Bronchial epithelial cell (primary cell): Measurements from ENCODE around the gene SYNE1. TPM values are rescaled to one million over a fixed set of nuclear protein-coding genes. Genes with fewer than 3 reads are reported as not detected.
A peak's percentile ranks its signal among the peaks of the same experiment; 100 is the strongest.

Experiments
- DNase-seq: peaks from one replicate; pipeline ENCODE4 v3.0.0-alpha.2; 2010; ENCODE audit warnings: low read depth
- FAIRE-seq: peaks from 2 replicates; lab custom pipeline; 2011; peaks lifted over from hg19 to GRCh38; lab: Jason Lieb, UNC
- H3K27me3 ChIP-seq: 2 replicates; pipeline ENCODE4 v1.5.1; 2011; ENCODE audit warnings: low read length; ENCODE audit not compliant: control insufficient read depth, insufficient read depth
- H3K36me3 ChIP-seq: 2 replicates; pipeline ENCODE4 v1.5.1; 2011; ENCODE audit warnings: low read length; ENCODE audit not compliant: control insufficient read depth, insufficient read depth
- H3K4me3 ChIP-seq: 2 replicates; pipeline ENCODE4 v1.5.1; 2011; ENCODE audit warnings: mild to moderate bottlenecking, low read depth, low read length, control low read depth
- total RNA-seq: library from RNA; depleted of rRNA; stranded (reverse); fragments of >200 nt; gene quantifications from 2 replicates; pipeline ENCODE4 v1.2.1, GENCODE V29; 2014
- TF ChIP-seq, protein P1 (sequence below): IDR thresholded peaks from 2 replicates; pipeline ENCODE4 v1.5.1; 2011; ENCODE audit warnings: mild to moderate bottlenecking, moderate library complexity, low read length, control low read depth, inconsistent platforms; ENCODE audit not compliant: insufficient read depth, severe bottlenecking

The SYNE1 gene
- total RNA-seq, 1 donor from 2014 or later = 15.8 TPM

DNA sequence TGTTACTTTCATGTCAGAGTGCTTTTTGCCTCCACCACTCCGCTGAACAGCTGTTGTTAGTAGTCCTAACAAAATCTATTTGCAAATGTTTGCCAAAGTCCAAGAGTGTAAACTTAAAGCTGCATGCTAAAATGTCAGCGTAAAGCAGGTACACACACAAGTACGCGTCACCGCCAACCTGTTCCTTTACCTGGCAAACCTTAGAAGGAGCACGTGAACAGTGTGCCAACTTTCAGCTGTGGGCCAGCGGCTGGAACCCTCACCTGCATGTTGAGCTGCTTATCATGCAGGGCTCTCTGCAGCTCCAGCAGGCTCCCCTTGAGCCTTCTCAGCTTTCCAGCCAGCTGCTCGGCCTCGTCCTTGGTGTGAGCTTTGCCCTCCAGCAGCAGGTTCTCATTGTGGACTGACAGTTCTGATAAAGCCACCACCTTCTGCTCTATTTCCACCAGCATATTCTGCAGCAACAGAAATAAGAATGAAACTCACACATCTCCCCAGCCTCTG lies 359.3 kb downstream of the SYNE1 start:
- peak; percentile 13 for FAIRE-seq
- TF ChIP-seq, protein P1, sequence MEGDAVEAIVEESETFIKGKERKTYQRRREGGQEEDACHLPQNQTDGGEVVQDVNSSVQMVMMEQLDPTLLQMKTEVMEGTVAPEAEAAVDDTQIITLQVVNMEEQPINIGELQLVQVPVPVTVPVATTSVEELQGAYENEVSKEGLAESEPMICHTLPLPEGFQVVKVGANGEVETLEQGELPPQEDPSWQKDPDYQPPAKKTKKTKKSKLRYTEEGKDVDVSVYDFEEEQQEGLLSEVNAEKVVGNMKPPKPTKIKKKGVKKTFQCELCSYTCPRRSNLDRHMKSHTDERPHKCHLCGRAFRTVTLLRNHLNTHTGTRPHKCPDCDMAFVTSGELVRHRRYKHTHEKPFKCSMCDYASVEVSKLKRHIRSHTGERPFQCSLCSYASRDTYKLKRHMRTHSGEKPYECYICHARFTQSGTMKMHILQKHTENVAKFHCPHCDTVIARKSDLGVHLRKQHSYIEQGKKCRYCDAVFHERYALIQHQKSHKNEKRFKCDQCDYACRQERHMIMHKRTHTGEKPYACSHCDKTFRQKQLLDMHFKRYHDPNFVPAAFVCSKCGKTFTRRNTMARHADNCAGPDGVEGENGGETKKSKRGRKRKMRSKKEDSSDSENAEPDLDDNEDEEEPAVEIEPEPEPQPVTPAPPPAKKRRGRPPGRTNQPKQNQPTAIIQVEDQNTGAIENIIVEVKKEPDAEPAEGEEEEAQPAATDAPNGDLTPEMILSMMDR = no peak
- no peak for DNase-seq
- no peaks in the 10 kb centered on the region for H3K36me3 ChIP-seq
- H3K27me3 ChIP-seq = no peaks in the 10 kb centered on the region
- H3K4me3 ChIP-seq = no peak overlapping the region

DNA sequence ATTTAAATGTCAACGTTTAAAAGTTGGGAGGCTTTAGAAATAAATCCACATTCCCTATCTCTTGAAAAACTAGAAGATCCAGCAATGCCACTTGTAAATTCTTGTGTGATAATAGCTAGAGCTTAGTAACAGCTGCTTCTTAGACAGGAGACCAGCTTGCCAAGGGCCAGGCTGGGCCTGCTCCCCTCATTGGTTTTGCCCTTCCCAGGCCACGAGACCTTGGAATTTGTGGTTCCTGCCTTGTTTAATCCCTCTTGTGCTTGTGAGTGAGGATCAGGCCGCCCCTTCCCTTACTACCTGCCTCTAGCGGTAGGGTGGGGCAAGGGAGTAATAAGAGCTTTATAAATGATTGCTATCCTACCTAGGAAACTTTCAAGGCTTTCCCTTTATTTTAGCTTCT lies 363.5 kb downstream of the SYNE1 start:
- no peaks in the 10 kb centered on the region for H3K36me3 ChIP-seq
- DNase-seq = peak; percentile 51
- TF ChIP-seq, protein P1 = peak; percentile 39
- H3K4me3 ChIP-seq = no peak overlapping the region
- FAIRE-seq = no peak
- H3K27me3 ChIP-seq = no peaks in the 10 kb centered on the region

DNA sequence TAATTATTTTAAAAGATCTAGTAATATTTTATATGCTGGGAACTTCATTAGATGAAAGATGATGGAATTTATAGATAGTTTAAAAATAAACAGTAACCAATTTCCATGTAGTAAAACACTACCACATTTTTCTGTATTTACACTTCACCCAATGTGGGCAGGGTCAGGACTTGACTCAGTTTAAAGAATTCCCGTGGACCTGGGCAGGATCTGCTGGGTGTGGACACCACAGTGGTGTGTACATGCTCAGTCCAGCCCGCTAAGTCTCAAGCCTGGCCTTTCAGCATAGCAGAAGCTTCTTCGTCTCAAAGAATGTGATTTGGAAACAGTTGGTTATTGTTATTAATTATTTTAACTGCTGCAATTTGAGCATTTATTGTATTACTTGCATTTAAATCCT lies 364.2 kb downstream of the SYNE1 start:
- TF ChIP-seq, protein P1 = no peak
- Histone ChIP-seq H3K36me3 (no peaks in the 10 kb centered on the region), H3K27me3 (no peaks in the 10 kb centered on the region), H3K4me3 (no peak overlapping the region)
- FAIRE-seq = no peak
- peak; percentile 78 for DNase-seq

DNA sequence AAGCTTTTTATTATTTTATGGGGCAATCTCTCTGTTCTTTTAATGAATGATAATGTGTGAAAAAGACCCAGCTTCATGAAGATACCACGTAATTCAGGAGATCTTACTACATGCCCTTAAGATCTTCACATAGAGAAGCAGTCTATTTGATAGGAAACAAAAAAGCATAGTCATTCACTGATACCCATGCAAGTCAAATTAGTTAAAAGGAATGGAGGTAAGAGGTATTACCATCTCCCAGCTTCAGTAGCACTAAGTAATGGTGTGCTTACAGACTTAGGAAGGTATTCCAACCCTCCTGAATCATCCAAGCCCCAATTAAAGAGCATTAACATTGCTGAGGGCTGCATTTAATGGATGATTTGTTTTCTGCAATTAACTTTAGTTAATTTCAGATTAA lies 364.7 kb downstream of the SYNE1 start:
- Histone ChIP-seq H3K27me3 (no peaks in the 10 kb centered on the region), H3K36me3 (no peaks in the 10 kb centered on the region), H3K4me3 (no peak overlapping the region)
- TF ChIP-seq, protein P1 = no peak
- DNase-seq (peak; percentile 49), FAIRE-seq (no peak)

DNA sequence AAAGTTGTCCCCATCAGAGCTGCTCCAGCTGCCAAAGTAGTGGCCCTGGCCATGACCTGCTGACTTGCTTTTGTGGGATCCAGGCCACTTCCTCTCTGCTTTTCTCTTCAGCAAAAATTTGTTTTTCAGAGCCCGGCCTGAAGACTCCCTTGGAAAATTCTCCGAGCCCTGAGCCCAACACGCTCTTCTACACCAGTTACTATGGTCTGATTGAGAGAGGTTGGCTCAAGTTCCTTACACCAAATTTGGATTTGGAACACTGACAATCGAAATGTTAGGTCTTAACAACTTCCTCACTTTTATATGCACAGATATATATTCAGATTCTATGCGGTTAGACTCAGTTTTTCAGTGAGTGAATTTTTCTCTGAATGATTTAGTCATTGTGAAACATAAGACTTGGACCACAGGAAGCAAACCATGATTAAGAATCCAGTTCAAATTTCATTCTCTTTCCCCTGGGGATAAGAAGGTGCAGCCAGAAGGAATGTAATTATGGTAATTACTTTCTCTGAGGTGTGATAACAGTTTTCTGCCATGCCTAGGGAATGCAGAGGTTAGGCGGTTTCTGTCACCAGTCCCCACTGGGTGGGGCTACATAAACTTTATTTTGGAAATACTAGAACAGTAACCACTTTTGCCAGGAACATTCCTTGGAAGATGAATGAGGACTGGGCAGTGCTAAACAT lies 365.2 kb downstream of the SYNE1 start:
- peak; percentile 92 for DNase-seq
- FAIRE-seq = no peak
- Histone ChIP-seq H3K4me3 (no peak overlapping the region), H3K27me3 (no peaks in the 10 kb centered on the region), H3K36me3 (no peaks in the 10 kb centered on the region)
- TF ChIP-seq, protein P1 = no peak

DNA sequence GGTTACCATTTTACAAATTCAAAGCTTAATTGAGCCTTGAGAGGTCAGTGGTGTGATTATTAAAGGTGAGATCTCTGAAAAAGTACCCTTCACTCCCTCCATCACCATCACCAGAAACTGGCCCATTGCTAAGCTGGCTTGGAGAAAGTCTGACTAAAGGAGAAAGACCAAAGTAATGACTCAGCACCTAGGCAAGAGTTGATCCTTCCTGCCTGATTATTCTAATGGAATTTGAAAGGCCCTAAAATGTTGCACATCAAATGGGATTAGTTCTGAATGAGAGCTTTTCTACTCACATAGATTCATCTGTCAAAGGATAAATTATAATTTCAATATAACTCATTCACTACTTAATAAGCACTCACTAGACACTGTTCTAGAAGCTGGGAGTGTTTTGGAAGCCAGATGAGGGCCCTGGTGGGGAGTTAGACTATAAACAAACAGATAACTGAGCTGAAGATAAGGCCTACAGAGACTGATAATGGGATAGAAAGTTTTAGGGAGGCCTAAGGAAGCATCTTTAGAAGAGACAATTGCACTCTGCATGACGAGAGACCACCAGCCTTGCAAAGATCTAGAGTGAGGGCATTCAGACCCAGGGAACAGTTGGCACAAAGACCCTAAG lies 366.7 kb downstream of the SYNE1 start:
- TF ChIP-seq, protein P1 = no peak
- no peak overlapping the region for H3K4me3 ChIP-seq
- peak; percentile 76 for DNase-seq
- FAIRE-seq = no peak
- H3K36me3 ChIP-seq = no peaks in the 10 kb centered on the region
- H3K27me3 ChIP-seq = no peaks in the 10 kb centered on the region
